H9 (cell line): Measurements from ENCODE around the gene RFT1. TPM values are rescaled to one million over a fixed set of nuclear protein-coding genes. Genes with fewer than 3 reads are reported as not detected.

Experiments used
- DNase-seq: peaks from one replicate; pipeline ENCODE4 v3.0.0-alpha.2; 2017
- H2AFZ ChIP-seq: one replicate; pipeline ENCODE4 v1.6.1; 2013; ENCODE audit warnings: mild to moderate bottlenecking, low read length, control low read depth, moderate library complexity
- H2AK5ac ChIP-seq: 2 replicates; pipeline ENCODE4 v1.6.1; 2013; ENCODE audit warnings: low read length, control low read depth, mixed read lengths; ENCODE audit not compliant: insufficient read length
- H2BK120ac ChIP-seq: one replicate; pipeline ENCODE4 v1.6.1; 2013; ENCODE audit warnings: low read depth, mild to moderate bottlenecking, low read length, control low read depth, inconsistent platforms; ENCODE audit not compliant: poor library complexity, severe bottlenecking
- H2BK12ac ChIP-seq: 2 replicates; pipeline ENCODE4 v1.6.1; 2013; ENCODE audit warnings: low read length, control low read depth, mixed read lengths, low read depth; ENCODE audit not compliant: insufficient read length
- H2BK15ac ChIP-seq: 2 replicates; pipeline ENCODE4 v1.6.1; 2013; ENCODE audit warnings: low read depth, low read length, control low read depth
- H2BK20ac ChIP-seq: one replicate; pipeline ENCODE4 v1.6.1; 2013; ENCODE audit warnings: low read depth, mild to moderate bottlenecking, low read length, control low read depth, inconsistent platforms; ENCODE audit not compliant: poor library complexity, severe bottlenecking
- H2BK5ac ChIP-seq: 2 replicates; pipeline ENCODE4 v1.6.1; 2013; ENCODE audit warnings: low read length, control low read depth, mixed read lengths; ENCODE audit not compliant: insufficient read length
- H3K14ac ChIP-seq: 2 replicates; pipeline ENCODE4 v1.6.1; 2013; ENCODE audit warnings: low read length, control low read depth; ENCODE audit not compliant: insufficient read depth
- H3K18ac ChIP-seq: 2 replicates; pipeline ENCODE4 v1.6.1; 2013; ENCODE audit warnings: low read depth, mild to moderate bottlenecking, mixed read lengths, low read length, control low read depth; ENCODE audit not compliant: insufficient read length
- H3K23ac ChIP-seq: 2 replicates; pipeline ENCODE4 v1.6.1; 2013; ENCODE audit warnings: low read length, control low read depth, mixed read lengths, low read depth; ENCODE audit not compliant: insufficient read length
- H3K23me2 ChIP-seq: 2 replicates; pipeline ENCODE4 v1.6.1; 2013; ENCODE audit warnings: low read depth, mild to moderate bottlenecking, mixed read lengths, low read length, control low read depth; ENCODE audit not compliant: insufficient read length, poor library complexity, severe bottlenecking
- H3K27ac ChIP-seq: 2 replicates; pipeline ENCODE4 v1.5.1; 2013; ENCODE audit warnings: low read length, control low read depth, mixed read lengths, low read depth; ENCODE audit not compliant: insufficient read length
- H3K27me3 ChIP-seq: 2 replicates; pipeline ENCODE4 v1.6.1; 2013; ENCODE audit warnings: low read length, control low read depth, inconsistent platforms; ENCODE audit not compliant: insufficient read depth
- H3K4ac ChIP-seq: 2 replicates; pipeline ENCODE4 v1.6.1; 2013; ENCODE audit warnings: low read depth, mild to moderate bottlenecking, control low read depth, inconsistent platforms, low read length, moderate library complexity
- H3K4me1 ChIP-seq: 2 replicates; pipeline ENCODE4 v1.6.1; 2013; ENCODE audit warnings: low read length, control low read depth, inconsistent platforms; ENCODE audit not compliant: insufficient read depth
- H3K4me2 ChIP-seq: 2 replicates; pipeline ENCODE4 v1.6.1; 2013; ENCODE audit warnings: low read length, control low read depth, mixed read lengths; ENCODE audit not compliant: insufficient read length, insufficient read depth
- H3K56ac ChIP-seq: 2 replicates; pipeline ENCODE4 v1.6.1; 2013; ENCODE audit warnings: low read depth, mild to moderate bottlenecking, mixed read lengths, low read length, control low read depth; ENCODE audit not compliant: insufficient read length
- H3K79me1 ChIP-seq: 2 replicates; pipeline ENCODE4 v1.6.1; 2013; ENCODE audit warnings: low read depth, mild to moderate bottlenecking, moderate library complexity, low read length, control low read depth, inconsistent platforms; ENCODE audit not compliant: insufficient read depth, poor library complexity, severe bottlenecking
- H3K79me2 ChIP-seq: 2 replicates; pipeline ENCODE4 v1.6.1; 2013; ENCODE audit warnings: low read length, control low read depth, inconsistent platforms; ENCODE audit not compliant: insufficient read depth
- H3K9ac ChIP-seq: 2 replicates; pipeline ENCODE4 v1.6.1; 2013; ENCODE audit warnings: low read length, control low read depth, mixed read lengths; ENCODE audit not compliant: insufficient read length; ENCODE audit errors: extremely low read depth
- H3K9me3 ChIP-seq: one replicate; pipeline ENCODE4 v1.6.1; 2013; ENCODE audit warnings: low read depth, low read length, inconsistent platforms; ENCODE audit not compliant: control insufficient read depth
- H3T11ph ChIP-seq: one replicate; pipeline ENCODE4 v1.6.1; 2013; ENCODE audit warnings: mild to moderate bottlenecking, low read length, control low read depth, inconsistent platforms
- H4K20me1 ChIP-seq: one replicate; pipeline ENCODE4 v1.6.1; 2013; ENCODE audit not compliant: control insufficient read depth, insufficient read length, insufficient read depth
- H4K5ac ChIP-seq: 2 replicates; pipeline ENCODE4 v1.6.1; 2013; ENCODE audit warnings: low read depth, mild to moderate bottlenecking, mixed read lengths, low read length, control low read depth; ENCODE audit not compliant: insufficient read length
- H4K8ac ChIP-seq: replicated peaks from 2 replicates; pipeline ENCODE4 v1.6.1; 2013; ENCODE audit warnings: low read length, control low read depth, mixed read lengths, low read depth; ENCODE audit not compliant: insufficient read length
- H4K91ac ChIP-seq: 2 replicates; pipeline ENCODE4 v1.6.1; 2013; ENCODE audit warnings: low read depth, mild to moderate bottlenecking, moderate library complexity, mixed read lengths, low read length, control low read depth; ENCODE audit not compliant: insufficient read length
- H3K27ac Mint-ChIP-seq, 3 experiments: 2 replicates in 2 of 3; 3 replicates in 1 of 3; pipeline ENCODE4 v1.8.0; 2020 to 2021; ENCODE audit warnings: mixed read lengths in 3 of 3, mild to moderate bottlenecking in 1 of 3, moderate library complexity in 1 of 3
- H3K27me3 Mint-ChIP-seq: 2 replicates; pipeline ENCODE4 v1.8.0; 2021; ENCODE audit warnings: low read depth, mild to moderate bottlenecking, moderate library complexity, mixed read lengths
- H3K36me3 Mint-ChIP-seq, 3 experiments: 2 replicates in 2 of 3; 3 replicates in 1 of 3; pipeline ENCODE4 v1.8.0; 2020 to 2021; ENCODE audit warnings: low read depth in 3 of 3, mixed read lengths in 3 of 3; ENCODE audit not compliant: insufficient read depth in 1 of 3
- H3K4me1 Mint-ChIP-seq, 2 experiments: 2 replicates each; pipeline ENCODE4 v1.8.0; 2020; ENCODE audit warnings: mixed read lengths in 2 of 2
- H3K4me3 Mint-ChIP-seq, 2 experiments: 2 replicates in 1 of 2; 3 replicates in 1 of 2; pipeline ENCODE4 v1.8.0; 2020 to 2021; ENCODE audit warnings: mild to moderate bottlenecking in 2 of 2, mixed read lengths in 2 of 2, moderate library complexity in 1 of 2
- H3K9me3 Mint-ChIP-seq, 2 experiments: 2 replicates in 1 of 2; 3 replicates in 1 of 2; pipeline ENCODE4 v1.8.0; 2020; ENCODE audit warnings: mild to moderate bottlenecking in 2 of 2, mixed read lengths in 2 of 2, moderate library complexity in 1 of 2
- WGBS: extraction: QIAGEN DNeasy Blood & Tissue Kit; methylation state at CpG from one replicate; pipeline ENCODE4 v1.1.7; 2013; ENCODE audit warnings: missing lambda C conversion rate, low lambda C conversion rate, mixed read lengths; ENCODE audit not compliant: insufficient read length; ENCODE audit errors: extremely low coverage; 5-methylcytosine and 5-hydroxymethylcytosine counted together
- total RNA-seq: library from RNA; stranded (reverse); gene quantifications from 2 replicates; pipeline ENCODE4 v1.2.1, GENCODE V29; 2021
- TF ChIP-seq, protein P1 (sequence below): fragments of 200-600 bp; sonication (generic); conservative IDR thresholded peaks from 3 replicates; pipeline ENCODE4 v1.8.0; 2021; ENCODE audit warnings: antibody characterized with exemption, mild to moderate bottlenecking

The RFT1 gene
- total RNA-seq, 1 experiment from 2014 or later, result 24.1 TPM

DNA sequence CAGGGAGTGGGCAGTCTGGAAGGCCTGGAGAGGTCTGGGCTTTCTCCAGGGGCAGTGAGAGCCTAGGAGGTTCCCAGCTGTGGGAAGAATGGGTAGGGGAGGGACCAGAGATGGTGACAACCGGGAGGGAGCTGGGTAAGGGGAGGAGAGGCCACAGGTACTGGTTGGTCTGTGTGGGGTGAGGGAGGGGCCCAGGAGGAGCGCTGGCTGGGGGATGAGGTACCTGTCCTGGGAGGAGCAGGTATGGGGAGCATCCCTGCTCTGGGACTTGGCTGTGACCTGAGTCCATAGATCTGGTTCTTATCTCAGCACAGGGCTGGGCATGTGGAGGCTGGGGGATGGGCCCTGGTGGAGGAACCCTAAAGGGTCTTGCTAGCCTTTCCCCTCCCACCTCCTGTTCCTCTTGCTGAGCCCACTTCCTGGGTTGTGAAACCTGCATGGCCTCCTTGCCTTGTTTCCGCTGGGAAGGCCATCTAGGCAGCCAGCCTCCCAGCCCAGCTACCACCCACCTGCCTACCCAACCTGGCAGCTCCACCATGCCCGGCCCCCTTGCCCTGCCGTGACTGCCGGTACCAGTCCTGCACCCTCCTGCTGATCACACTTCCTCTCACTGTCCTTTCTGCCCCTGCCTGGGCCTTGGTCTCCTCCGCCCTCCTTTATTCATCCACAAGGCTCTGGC, 41.7 kb upstream of the RFT1 start:
- no CpG with 5 or more reads among the region's 7 CpGs for WGBS
- H3K4me1 Mint-ChIP-seq, result peaks cover 48 to 58% of the 10 kb centered on the region in 2 experiments
- no peaks in the 10 kb centered on the region for H3K9me3 Mint-ChIP-seq
- Histone ChIP-seq H4K5ac (no peak overlapping the region), H3K18ac (no peak overlapping the region), H3K4ac (no peak overlapping the region), H2AFZ (no peak overlapping the region), H2BK20ac (no peak overlapping the region), H3K23me2 (no peaks in the 10 kb centered on the region), H3K79me2 (no peaks in the 10 kb centered on the region; the same call in 1 of the 2 replicates), H3K14ac (peak overlapping the region; percentile 44; the same call in 1 of the 2 replicates), H2BK12ac (no peak overlapping the region), H4K91ac (no peak overlapping the region), H3K27me3 (no peaks in the 10 kb centered on the region), H3T11ph (no peak overlapping the region), H3K4me2 (peak overlapping the region; percentile 10), H2BK120ac (no peak overlapping the region), H3K56ac (no peak overlapping the region), H2BK5ac (no peak overlapping the region), H3K23ac (no peak overlapping the region), H3K79me1 (no peaks in the 10 kb centered on the region), H4K20me1 (no peaks in the 10 kb centered on the region), H3K4me1 (peaks cover 8% of the 10 kb centered on the region; the same call in 1 of the 2 replicates), H2AK5ac (no peak overlapping the region), H2BK15ac (no peak overlapping the region), H3K9me3 (no peaks in the 10 kb centered on the region), H3K9ac (no peak overlapping the region), H3K27ac (no peak overlapping the region), H4K8ac (no peak overlapping the region)
- peaks cover 0 to 4% (median 3%) of the 10 kb centered on the region in 3 experiments; a peak in 1 of 7 replicates for H3K36me3 Mint-ChIP-seq
- peak; percentile 72 for DNase-seq
- TF ChIP-seq, protein P1, sequence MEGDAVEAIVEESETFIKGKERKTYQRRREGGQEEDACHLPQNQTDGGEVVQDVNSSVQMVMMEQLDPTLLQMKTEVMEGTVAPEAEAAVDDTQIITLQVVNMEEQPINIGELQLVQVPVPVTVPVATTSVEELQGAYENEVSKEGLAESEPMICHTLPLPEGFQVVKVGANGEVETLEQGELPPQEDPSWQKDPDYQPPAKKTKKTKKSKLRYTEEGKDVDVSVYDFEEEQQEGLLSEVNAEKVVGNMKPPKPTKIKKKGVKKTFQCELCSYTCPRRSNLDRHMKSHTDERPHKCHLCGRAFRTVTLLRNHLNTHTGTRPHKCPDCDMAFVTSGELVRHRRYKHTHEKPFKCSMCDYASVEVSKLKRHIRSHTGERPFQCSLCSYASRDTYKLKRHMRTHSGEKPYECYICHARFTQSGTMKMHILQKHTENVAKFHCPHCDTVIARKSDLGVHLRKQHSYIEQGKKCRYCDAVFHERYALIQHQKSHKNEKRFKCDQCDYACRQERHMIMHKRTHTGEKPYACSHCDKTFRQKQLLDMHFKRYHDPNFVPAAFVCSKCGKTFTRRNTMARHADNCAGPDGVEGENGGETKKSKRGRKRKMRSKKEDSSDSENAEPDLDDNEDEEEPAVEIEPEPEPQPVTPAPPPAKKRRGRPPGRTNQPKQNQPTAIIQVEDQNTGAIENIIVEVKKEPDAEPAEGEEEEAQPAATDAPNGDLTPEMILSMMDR, result no peak
- no peaks in the 10 kb centered on the region for H3K27me3 Mint-ChIP-seq
- peak overlapping the region in 1 of 2 experiments; percentile 51; a peak in 2 of 5 replicates for H3K4me3 Mint-ChIP-seq
- peak overlapping the region; percentile 24 to 78 (median 77); a peak in 4 of 7 replicates for H3K27ac Mint-ChIP-seq
